ENCODE measurements around the gene FNBP1L. TPM values are rescaled to one million over a fixed set of nuclear protein-coding genes. Genes with fewer than 3 reads are reported as not detected.
"Not testable (repeated sequence)": the region's sequence is repeated elsewhere in the genome, so short reads cannot be mapped to it uniquely, and the experiment has no call there.

The FNBP1L gene
- polyA plus RNA-seq, 4 donors: 88.8 to 135 (median 112) TPM

DNA sequence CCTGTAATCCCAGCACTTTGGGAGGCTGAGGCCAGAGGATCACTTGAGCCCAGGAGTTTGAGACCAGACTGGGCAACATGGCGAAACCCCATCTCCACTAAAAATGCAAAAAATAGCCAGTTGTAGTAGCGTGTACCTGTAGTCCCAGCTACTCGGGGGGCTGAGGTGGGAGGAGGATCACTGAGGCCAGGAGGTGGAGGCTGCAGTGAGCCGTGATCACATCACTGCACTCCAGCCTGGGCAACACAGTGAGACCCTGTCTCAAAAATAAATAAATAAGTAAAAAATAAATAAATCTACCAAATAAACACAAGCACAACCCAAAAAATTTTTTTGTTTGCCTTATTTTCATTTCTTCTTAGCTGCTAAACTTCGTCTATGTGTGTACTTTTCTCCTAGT, 34.0 kb downstream of the FNBP1L start:
- DNase-seq (ENCODE audit: low read depth in 4 of 4, low spot score in 2 of 4): not testable (repeated sequence)

DNA sequence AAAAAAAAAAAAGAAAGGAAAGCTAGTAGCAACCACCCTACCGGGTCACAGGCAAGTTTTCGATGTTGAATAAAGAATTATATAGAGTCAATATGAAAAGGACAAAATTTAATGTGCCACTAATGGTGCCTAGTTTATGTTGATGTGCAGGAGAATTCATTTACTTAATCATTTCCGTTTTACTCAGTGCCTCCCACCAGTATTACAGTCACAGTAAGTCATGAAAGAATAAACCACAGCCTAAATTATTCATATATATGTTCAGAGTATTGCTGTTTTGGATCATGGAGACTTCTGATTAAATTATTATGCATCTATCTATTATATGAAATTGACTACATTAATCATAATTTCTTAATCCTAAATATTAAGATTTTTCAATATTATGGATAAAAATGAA, 35.3 kb downstream of the FNBP1L start:
- DNase-seq (ENCODE audit: low read depth in 4 of 4, low spot score in 2 of 4): no peak

DNA sequence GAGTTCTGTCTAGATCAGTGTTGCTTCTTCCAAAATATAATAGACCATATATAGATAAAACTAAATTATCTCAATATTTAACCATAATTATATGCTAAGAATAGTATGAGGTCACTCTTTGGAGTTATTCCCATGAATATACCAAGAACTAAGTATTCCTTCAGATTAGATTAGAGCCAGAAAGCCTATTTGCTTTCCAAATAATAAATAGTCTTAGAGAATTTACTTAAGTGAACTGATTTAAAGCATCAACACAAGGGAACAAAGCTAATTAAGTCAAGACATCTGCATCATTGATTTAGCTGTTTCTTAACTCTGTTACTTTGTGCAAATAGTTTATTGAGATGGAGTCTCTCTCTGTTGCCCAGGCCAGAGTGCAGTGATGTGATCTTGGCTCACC, 35.7 kb downstream of the FNBP1L start:
- no peak for DNase-seq (ENCODE audit: low read depth in 4 of 4, low spot score in 2 of 4)

GRCh38 chr1:93488207-93488606, 40.3 kb downstream of the FNBP1L start:
- no peak for DNase-seq (ENCODE audit: low read depth in 4 of 4, low spot score in 2 of 4)

- no peak for DNase-seq (ENCODE audit: low read depth in 4 of 4, low spot score in 2 of 4)
These were observed 41.8 kb downstream of the FNBP1L start for GRCh38 chr1:93489756-93490155.

DNA sequence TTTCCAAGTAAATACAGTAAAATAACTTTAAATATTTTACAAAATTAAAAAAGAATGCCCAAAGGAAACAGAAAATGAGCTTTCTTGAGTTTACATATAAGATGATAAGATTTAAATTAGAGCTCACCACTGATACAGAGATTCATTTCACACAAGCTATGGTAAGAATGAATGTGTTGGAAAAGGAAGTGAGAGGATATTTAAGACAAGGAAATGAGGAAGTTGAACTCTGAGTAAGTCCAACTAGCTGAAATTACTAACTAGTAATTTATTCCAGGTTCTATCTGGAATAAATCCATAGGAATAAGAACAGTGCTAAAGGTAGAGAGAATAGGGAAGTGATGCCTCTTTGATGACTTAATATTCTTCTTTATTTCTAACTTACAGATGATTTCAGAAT, 42.4 kb downstream of the FNBP1L start:
- no peak for DNase-seq (ENCODE audit: low read depth in 4 of 4, low spot score in 2 of 4)

DNA sequence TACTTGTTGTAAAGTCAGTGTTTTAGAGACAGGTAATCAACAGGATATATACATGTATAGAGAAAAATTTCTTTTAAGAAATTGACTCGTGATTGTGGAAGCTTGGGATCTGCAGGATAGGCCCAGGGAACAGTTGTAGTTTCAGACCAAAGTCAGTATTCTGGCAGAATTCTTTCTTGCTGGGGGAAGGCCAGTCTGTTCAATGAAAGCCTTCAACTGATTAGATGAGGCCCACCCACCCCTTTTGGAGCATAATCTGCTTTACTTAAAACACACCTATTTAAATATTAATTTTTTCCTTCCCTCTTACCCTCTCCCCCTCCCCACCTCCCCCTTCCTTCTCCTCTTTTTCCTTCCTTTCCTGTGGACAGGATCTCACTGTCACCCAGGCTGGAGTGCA, 48.0 kb downstream of the FNBP1L start:
- no peak for DNase-seq (ENCODE audit: low read depth in 4 of 4, low spot score in 2 of 4)

GRCh38 chr1:93496520-93496919, 48.6 kb downstream of the FNBP1L start:
- no peak for DNase-seq (ENCODE audit: low read depth in 4 of 4, low spot score in 2 of 4)

DNA sequence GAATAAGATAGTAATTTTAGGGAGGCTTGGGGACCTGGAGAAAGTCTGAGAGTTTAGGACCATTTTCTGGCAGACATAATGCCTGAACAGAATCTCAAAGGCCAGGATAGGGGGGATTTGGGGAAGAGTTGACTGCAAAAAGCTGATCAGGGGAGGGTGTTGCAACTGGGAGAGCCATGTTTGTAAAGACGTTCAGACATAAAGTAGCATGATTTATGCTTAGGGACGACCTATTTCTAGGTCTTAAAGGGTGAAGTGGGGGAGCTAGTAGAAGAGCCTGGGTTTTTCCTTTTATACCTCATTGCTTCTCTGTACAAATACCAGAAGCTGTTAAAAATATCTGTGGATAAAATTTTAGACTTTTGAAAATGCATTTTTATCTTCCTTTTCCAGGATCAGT, 51.2 kb downstream of the FNBP1L start:
- no peak for DNase-seq (ENCODE audit: low read depth in 4 of 4, low spot score in 2 of 4)

DNA sequence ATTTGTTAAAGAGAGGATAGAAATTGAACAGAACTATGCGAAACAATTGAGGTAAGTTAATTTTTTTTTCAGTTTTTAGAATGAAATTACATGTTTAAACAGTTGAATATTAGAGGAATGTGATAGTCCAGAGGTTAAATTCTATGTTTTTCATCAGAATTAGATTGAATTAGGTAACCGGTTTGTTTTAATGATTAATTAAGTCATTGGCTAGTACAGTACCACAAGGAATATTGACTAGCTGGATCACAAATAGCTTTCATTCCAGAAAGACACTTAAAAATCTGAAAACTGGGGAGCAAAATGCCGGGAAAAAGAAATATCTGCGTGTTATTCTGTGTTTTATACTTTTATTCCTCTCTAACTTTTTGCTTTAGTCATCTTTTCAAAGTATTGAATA, 51.6 kb downstream of the FNBP1L start:
- no peak for DNase-seq (ENCODE audit: low read depth in 4 of 4, low spot score in 2 of 4)

DNA sequence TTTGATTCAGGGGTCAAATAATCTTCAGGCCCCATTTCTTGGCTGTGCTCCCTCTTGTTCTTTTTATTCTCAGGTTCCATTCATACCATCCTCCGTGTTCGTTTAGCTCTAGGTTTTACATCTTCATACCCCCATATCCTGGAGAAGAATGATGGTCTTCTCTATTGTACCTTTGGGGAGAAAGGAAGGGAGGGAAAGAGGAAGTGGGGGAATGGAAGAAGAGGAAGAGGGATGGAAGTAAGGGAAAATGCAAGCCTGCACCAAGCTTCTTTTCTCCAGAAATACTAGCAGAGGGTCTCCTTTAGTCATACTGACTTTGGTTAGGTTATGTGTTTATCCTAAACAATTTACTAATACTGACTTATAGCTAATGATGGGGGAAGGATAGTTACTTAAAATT, 52.4 kb downstream of the FNBP1L start:
- no peak for DNase-seq (ENCODE audit: low read depth in 4 of 4, low spot score in 2 of 4)

- DNase-seq (ENCODE audit: low read depth in 4 of 4, low spot score in 2 of 4): no peak
These were observed 53.5 kb downstream of the FNBP1L start for GRCh38 chr1:93501399-93501798.

GRCh38 chr1:93501829-93502369, 54.0 kb downstream of the FNBP1L start:
- DNase-seq (ENCODE audit: low read depth in 4 of 4, low spot score in 2 of 4): no peak

- no peak for DNase-seq (ENCODE audit: low read depth in 4 of 4, low spot score in 2 of 4)
These were observed 54.7 kb downstream of the FNBP1L start for GRCh38 chr1:93502571-93502970.

GRCh38 chr1:93503163-93503562, 55.2 kb downstream of the FNBP1L start:
- DNase-seq (ENCODE audit: low read depth in 4 of 4, low spot score in 2 of 4): no peak

GRCh38 chr1:93503816-93504215, 55.9 kb downstream of the FNBP1L start:
- DNase-seq (ENCODE audit: low read depth in 4 of 4, low spot score in 2 of 4): no peak

DNA sequence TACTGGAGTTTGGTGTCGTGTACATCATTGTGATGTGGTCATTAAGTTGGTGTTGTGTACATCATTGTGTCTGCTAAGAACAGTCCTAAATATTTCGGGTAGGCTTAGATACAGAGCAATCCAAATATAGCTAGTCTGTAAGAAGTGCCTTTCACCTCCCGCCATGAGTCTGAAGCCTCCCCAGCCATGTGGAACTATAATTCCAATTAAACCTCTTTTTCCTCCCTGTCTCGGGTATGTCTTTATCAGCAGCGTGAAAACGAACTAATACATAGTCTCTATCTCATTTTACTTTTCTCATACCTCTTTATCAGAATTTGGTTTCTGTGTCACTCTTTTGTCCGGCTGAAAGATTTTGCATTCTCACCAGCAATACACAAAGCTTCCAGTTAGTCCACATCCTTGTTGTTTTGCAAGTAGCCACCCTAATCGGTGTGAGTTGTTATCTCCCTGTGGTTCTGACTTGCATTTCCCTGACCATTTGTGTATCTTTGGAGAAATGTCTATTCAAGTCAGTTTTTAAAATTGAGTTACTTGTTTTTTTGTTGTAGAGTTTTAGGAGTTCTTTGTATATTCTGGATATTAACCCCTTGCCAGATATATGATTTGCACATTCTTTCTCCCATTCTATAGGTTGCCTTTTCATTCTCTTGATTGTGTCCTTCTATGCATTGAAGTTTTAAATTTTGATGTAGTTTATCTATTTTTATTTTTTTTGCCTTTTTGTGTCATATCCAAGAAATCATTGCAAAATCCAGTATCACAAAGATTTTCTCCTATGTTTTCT, 56.5 kb downstream of the FNBP1L start:
- DNase-seq (ENCODE audit: low read depth in 4 of 4, low spot score in 2 of 4): no peak

DNA sequence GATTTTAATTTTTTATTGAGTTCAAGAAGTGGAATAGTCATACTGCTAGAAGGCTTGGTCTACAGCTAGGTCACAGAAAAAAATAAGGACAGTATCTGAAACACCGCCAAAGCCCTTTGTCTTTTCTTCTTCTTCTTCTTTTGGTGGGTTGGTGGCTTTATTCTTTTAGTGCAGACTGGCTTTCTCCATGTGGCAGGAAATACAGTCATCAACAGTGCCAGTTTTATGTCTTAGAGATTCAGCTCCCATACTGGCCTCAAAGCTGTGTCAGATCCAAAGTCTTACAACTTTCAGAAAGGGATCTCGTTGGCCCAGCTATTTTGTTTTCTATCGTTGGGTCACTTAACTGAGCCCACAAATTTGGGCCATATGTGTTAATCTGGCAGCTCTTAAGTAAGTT, 58.2 kb downstream of the FNBP1L start:
- no peak for DNase-seq (ENCODE audit: low read depth in 4 of 4, low spot score in 2 of 4)

DNA sequence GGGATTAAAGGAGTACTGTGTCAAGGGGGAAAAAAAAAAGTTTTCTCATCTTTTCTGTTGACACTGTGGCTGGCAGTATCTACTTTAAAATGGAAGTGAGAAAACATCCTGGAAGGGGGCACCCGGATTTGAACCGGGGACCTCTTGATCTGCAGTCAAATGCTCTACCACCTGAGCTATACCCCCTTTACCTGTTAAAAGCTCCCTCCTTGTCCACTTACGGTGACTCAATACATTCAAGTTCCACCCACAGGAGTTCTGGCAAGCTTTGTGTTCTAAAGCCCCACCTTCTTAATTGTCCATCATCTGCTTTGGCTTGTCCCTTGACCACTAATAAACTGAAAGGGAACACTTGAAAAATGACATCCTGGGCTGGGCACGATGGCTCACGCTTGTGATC, 68.2 kb downstream of the FNBP1L start:
- DNase-seq (ENCODE audit: low read depth in 4 of 4, low spot score in 2 of 4): no peak

DNA sequence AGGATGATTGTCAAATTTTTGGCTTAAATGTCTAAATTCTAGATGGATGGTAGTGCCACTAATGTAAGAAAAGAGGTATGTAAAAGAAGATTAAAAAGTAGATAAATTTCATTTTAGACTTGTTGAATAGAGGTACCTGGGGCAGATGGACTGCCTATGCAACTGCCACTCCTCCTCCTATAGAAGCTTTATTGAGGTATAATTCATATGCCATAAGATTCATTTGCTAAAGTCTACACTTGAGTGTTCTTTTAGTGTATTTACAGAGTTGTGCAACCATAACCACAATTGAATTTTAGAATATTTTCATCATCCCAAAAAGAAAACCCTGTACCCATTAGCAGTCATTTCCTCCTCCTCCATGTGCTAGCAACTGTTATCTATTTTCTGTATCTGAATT, 70.6 kb downstream of the FNBP1L start:
- DNase-seq (ENCODE audit: low read depth in 4 of 4, low spot score in 2 of 4): no peak

GRCh38 chr1:93519199-93519829, 71.4 kb downstream of the FNBP1L start:
- DNase-seq (ENCODE audit: low read depth in 4 of 4, low spot score in 2 of 4): no peak

DNA sequence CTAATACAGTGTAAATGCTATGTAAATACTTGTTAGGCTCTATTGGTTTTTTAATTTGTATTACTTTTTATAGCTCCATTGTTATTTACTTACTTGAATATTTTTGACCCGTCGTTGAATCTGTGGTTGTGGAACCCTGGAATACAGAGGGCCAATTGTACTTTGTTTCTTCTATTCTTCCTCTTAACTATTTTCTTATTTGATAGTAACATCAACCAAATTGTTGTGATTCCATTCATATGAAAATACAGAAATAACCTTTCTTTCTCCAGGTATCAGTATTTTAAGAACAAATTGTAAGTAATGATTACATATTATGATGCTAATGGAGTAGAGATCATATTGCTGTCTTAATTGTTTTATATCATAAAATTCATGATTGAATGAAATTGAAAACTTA, 73.7 kb downstream of the FNBP1L start:
- no peak for DNase-seq (ENCODE audit: low read depth in 4 of 4, low spot score in 2 of 4)
